ENCODE results near the gene ZMYND8.
"Not testable (repeated sequence)": the region's sequence is repeated elsewhere in the genome, so short reads cannot be mapped to it uniquely, and the experiment has no call there.

Gene ZMYND8

DNA sequence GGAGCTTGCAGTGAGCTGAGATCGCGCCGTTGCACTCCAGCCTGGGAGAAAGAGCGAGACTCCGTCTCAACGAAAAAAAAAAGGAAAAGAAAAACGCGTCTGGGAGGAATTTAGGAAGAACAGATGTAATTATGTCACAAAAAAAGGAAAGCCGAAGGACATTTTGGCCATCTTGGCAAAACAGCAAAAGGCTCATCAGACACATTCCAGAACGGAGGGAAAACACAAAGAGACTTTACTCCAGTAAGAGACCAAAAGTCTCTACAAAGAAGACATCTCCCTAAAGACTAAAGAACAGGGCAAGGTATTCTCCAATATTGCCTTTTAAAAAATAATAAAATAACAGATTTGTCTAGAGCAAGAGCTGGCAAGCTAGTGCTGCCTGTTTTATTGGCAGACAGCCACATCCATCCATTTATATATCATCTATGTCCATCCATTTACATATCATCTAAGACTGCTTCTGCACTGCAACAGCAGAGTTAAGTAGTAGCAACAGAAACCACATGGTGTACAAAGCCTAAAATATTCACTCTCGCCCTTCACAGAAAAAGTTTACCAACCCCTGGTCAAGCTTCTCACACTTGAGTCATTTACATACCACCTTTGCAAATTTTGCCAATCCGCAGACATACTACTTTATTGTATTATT is 133.9 kb downstream of the ZMYND8 start:
- FAIRE-seq = no peak

DNA sequence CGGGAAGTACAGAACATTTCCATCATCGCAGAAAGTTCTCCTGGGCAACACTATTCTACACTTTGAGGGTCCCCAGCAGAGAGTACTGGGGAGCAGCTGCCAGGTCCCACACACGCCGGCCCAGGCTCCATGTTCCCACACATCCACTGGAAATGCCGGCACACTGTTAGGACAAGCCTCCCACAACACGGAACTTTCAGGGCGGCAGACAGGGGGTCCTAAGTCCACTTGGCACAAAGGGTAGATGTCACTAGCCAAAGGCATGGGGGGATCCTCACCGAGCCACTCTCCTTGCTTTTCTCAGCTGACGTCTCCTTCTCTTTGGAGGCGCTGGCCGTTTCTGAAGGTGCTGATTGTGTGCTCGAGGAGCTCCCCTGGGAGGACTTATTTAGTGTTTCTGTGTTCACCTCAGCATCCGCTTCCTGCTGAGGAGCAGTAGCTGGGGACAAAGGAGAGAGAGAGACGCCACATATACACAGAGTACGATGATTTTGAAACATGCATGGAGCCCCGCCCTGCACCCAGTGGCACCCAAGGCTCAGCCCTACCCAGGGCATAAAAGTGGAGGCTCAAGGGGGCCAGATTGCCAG is 135.4 kb downstream of the ZMYND8 start:
- no peak for FAIRE-seq

DNA sequence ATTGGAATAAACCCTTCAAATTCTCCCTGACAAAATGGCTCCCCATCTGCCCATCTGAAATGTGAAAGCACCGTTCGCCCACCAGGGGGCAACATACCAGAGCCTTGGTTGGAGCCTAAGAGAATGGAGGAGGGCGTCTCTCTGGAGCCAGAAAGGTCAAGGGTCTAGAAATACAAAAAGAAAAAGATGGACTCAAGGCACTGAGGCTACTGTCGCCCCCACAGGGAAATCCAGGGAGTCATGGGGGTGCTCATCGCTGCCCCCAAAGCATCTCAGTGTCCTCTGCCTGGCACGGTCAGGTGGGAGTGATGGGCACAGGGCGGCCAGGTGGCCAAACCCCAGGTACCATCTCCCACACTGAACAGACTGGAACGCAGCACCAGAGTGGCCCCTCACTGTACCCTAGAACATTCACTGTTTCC is 136.3 kb downstream of the ZMYND8 start:
- no peak for FAIRE-seq

DNA sequence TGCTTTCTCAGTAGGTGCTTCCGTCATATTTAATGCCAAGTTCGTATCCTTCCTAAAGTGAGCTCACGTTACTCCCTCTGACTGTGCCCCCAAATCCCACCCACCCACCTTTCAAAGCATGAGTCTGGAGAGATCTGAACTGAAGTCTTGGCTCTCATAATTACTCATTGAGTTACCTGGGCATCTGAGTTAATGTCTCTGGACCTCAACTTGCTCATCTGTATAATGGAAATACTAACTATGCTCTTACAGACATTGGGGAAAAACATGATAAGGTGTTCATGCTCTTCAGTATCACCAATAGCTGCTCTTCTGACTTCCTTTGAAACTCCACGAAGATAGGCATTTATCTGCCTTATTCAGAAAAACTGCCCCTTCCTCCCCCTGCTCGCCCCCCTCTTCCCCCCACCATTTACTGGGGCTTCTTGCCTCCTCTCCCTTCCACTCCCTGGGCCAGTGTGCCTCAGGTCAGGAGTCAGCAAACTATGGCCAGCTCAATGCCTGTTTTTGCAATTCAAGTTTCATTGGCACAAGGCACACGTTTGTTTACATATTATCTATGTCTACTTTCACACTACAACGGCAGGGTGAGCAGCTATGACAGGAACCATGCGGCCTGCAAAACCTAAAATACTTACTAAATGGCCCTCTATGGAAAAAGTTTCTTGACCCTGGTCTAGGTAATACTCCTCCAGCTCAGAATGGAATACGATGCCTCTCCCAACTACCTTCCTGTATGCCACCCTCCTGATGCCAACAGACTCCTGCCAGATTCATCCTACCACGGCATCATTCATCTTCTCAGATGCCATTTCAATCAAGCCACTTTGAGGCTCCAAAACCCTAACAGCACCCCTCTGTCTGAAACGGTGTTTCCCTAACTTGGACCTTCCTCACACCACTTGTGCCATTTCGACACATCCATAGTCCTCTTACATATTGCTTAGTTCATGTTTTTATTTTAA is 138.7 kb downstream of the ZMYND8 start:
- no peak for FAIRE-seq

DNA sequence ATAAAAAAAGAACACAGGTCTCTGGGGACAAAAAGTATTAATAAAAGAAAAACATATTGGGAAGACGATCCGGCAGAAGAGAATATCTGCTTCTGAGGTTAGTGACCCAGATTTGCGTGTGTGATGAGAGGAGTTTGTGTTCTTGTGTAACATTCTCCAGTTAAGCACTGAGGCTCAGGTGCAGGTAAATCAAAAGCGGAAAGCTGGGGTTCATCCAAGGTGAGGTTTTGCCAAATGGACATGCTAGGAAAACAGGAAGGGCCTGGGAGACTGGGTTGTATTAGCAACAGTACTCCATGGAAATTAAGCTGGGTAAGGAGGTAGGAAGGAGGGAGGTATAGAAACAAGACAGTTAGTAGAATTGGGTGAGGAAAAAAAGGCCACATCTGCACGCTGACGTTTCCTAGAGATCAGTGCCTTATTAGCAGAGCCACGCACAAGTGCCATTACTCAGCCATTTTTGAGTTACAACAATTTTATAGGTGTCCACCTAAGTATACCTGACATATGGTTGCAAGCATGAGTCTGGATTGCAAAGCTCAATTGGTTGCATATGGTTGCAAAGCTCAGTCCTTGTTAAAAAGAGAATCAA is 139.6 kb downstream of the ZMYND8 start:
- no peak for FAIRE-seq

DNA sequence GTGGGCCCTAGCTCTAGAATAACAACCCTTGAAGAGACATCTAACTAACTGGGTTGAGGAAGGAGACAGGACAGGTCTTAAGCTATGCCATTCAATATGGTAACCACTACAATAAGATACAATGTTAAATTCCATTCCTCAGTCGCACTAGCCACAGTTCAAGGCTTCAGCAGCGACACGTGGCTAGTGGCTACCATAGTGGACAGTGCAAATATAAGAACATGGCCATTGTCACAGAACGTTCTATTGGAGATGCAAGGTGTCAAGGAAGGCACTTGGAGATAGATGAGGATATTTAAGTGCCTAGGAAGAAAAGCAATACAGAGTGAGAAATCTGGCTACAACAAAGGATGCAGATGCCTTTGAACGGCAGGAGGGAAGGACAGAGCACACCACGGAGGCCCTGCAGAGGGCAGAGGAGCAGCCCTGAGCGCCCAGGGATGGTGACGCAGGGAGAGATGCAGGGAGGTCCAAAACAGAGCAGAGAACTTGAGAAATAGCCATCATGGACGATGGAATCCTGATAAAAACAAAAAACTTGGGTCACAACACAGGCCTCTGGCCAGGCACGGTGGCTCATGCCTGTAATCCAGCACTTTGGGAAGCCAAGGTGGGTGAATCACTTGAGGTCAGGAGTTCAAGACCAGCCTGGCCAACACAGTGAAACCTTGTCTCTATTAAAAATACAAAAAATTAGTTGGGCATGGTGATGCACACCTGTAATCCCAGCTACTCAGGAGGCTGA is 140.7 kb downstream of the ZMYND8 start:
- no peak for FAIRE-seq

DNA sequence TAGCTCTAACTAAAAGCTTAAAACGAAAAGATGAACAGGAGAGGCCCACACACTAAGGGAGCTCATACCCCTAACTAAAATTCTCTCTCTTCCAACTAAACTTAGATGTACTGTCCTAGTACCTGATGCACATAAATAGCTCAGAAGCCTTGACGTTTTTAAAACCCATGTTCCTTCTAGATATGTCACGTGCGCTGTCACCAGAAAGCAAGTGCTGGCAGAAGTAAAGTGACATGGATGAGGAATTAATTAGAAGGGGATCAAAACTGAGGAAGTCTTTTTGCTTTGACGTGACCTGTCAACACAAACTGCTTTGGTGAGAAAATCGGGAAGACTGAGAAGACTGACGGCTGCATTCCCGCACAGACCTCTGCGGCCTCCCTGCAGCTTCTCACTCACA is 142.5 kb downstream of the ZMYND8 start:
- no peak for FAIRE-seq

DNA sequence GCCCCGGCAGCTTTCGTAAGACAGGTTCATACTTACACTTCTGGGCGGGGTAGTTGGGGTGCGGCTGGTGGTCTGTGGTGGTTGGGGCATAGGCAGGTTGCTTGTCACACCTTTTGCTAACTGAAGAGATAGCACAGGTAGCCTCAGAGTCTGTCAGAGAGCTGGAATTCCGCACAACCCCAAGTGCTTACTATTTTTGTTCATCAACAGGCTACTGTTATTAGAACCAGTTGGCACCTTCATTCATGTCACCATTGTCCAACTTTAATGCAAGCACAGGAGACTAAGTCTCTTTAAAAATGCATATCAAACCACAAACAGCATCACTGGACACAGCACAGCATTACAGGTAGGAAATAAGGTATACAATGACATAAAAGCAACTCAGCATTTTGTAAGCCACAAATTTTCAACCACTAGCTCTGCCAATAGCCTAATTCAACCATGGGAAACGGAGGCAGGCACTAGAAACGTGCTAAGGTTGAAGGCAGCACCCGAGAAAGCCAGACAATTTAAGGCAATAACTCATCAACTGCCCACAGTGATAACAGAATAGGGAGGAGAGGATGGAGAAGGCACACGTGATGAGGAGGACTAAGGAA is 143.8 kb downstream of the ZMYND8 start:
- FAIRE-seq = no peak

DNA sequence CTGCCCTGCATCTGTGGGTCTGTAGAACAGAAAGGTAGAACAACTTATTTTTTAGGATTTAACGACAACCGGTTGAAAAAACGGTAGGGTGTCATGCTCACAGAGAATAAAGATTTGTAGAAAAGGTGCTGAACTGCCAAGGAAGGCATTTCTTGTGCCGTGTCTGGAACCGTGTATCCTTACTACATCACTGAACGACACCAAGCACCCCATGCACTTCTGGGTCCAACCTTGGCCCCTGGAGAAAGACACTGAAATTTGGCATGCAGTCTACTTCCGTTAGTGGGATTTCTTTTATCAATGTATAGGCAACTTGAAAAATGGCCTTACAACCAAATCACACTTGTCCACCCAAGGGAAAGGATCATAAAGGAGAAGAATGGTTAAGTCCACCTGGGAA is 145.5 kb downstream of the ZMYND8 start:
- FAIRE-seq = no peak

DNA sequence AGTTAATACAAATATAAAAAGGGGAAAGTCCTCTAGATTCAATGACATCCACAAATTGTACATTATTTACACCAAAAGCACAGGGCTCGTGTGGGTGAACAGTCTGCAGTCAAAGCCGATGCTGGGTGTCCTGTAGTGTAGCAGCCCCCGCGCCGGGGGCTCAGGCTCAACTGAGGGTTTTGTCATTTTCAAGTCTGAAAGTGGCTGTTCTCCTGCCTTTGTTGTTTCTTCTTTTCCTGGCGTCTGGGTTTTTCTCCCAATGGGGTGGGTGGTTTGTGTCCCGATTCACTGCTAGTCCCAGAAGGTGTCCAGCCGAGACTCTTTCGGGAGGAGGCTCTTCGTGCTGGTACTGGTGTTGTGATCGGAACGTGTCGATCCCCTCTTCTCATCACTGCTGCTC is 146.0 kb downstream of the ZMYND8 start:
- no peak for FAIRE-seq

DNA sequence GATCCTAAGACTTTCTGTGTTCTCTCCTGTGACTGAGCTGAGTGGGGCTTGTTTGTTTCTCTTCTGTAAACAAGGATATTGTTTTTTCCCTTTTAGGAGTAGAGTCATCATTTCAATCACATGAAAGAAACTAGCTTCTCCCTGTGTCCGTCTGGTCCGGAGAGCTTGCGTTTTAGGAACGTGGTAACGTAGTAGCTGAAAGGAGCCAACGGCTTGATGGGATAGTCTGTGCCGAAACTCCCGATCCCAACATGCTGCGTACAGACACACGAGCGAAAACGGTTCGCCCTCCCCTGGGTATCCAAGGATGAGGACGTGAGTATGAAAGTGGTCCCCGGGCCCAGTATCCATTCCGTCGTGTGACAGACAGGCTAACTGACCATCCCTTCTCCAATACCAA is 146.5 kb downstream of the ZMYND8 start:
- no peak for FAIRE-seq

DNA sequence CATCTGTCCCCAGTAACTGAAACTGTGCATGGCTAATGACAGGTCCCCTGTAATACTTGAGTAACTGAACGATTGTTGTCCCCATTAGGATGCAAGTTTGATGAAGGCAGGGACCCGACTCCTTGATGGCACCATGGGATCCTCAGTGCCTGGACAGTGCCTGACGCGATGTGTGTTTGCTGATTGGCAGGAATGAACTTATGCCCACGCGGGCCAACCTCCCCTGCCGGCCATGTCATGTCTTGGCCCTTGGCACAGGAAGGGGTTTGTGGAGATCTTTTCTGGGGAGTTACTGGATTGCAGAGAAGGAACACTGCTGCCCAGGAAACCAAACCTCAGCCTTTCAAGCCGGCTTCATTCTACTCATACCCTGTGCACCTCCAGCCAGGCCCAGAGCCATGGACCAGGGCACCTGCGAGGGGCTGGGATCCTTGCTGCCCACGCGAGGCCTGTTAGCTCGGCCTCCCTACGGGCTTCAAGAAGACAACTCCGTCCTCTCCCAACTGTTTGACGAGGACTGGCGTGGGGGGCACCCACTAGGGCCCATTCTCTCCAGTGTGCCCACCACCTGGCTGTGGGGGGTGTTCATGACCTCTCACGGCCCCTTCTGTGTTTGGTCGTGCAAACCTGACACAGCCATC is 147.8 kb downstream of the ZMYND8 start:
- no peak for FAIRE-seq

DNA sequence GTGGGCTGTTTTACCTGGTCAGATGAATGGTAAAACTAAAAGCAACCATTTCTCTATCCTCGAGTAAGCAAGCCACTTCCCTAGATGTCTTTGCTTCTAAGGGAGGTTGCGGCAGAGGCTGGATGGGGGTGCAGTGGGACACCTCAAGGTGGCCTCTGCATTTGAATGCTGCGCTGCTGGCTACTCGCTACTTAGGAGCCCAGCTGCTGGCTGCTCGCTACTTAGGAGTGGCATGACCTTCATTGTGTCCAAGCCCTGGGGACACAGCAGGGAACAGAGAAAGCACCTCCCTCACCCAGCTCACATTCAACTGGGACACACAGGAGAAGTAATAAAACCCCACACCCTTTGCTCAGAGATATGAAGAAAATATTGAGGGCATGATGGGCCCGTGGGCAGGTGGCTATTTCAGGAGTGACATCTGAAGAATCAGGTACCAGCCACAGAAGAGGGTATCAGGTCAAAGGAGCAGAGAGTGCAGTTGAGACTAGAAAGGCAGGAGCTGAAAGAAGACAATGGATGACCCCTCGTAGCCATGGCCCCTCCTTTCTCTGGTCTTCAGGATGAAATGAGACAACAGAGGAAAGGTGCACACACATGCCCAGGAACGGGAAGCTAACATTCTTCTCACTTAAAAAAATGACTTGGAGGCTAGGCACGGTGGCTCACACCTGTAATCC is 149.4 kb downstream of the ZMYND8 start:
- no peak for FAIRE-seq

DNA sequence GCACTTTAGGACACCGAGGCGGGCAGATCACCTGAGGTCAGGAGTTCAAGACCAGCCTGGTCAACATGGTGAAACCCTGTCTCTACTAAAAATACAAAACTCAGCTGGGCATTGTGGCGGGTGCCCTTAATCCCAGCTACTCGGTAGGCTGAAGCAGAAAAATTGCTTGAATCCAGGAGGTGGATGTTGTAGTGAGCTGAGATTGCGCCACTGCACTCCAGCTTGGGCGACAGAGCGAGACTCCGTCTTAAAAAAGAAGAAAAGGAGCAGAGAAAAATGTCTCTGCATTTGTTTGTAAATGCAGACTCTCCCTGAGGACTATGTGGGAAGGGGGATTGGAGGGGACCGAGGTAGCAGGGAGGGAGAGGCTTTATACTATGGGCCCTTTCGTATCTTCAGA is 149.9 kb downstream of the ZMYND8 start:
- FAIRE-seq = not testable (repeated sequence)

DNA sequence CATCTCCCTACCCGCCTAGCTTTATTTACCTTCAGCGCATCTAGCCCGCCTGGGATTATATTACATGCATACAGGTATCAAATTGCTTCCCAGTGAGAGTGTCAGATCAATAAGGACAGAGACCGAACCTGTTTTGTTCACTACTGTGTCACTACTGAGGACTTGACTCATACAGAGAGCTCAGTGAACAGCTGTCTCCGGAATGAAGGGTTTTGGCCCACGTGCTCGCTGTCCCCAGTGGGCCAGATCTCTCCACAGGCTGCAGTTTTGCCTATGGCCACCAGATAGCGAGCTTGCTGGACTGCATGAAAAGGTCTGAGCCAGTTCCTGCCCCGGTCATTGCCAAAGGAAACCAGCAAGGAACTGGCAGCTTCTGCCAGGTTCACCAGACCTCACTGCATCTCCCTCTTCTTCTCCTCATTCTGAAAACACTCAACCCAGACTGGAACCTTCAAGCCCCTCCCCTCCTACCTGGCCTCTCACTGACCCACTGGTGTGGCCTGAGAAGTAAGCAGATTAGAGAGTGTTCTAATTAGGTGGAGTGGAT is 150.8 kb downstream of the ZMYND8 start:
- FAIRE-seq = no peak

DNA sequence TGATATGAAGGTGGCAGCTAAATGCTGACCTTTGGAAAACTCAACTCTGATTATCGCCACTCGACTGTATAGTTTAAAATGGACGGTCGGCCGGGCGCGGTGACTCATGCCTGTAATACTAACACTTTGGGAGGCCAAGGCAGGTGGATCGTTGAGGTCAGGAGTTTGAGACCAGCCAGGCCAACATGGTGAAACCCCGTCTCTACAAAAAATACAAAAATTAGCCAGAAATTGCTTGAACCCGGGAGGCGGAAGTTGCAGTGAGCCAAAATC is 151.7 kb downstream of the ZMYND8 start:
- not testable (repeated sequence) for FAIRE-seq

DNA sequence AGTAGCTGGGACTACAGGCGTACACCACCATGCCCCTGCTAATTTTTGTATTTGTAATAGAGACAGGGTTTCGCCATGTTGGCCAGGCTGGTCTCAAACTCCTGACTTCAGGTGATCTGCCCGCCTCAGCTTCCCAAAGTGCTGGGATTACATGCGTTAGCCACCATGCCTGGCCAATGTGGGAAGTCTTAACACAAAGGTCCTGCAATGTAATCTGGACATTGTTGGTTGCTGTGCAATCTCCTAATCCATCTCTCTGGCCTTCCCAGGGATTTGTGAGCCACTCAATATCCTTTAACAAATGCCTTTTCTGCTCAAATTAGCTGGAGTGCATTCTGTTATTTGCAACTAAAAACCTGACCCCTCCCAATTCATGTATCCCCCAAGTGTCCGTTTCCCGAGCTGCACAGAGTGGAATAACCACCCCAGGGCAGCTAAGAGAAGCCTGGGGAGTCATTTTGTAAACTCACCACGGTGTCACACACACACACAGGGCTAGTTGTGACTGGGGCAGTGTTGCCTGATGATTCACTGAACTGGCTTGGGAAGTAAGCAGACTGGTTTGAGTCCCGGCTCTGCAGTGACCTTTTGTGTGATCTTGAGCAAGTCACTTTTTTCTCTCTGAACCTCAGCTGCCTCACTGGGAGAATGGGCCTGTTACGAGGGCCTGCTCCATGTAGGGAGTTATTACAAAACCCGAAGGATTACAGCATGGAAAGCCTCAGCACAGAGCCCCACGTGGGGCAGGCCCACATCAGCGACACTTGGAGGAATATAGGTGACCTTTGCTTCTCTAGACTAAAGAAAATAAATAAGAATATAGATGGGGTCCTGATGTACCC is 152.3 kb downstream of the ZMYND8 start:
- no peak for FAIRE-seq

DNA sequence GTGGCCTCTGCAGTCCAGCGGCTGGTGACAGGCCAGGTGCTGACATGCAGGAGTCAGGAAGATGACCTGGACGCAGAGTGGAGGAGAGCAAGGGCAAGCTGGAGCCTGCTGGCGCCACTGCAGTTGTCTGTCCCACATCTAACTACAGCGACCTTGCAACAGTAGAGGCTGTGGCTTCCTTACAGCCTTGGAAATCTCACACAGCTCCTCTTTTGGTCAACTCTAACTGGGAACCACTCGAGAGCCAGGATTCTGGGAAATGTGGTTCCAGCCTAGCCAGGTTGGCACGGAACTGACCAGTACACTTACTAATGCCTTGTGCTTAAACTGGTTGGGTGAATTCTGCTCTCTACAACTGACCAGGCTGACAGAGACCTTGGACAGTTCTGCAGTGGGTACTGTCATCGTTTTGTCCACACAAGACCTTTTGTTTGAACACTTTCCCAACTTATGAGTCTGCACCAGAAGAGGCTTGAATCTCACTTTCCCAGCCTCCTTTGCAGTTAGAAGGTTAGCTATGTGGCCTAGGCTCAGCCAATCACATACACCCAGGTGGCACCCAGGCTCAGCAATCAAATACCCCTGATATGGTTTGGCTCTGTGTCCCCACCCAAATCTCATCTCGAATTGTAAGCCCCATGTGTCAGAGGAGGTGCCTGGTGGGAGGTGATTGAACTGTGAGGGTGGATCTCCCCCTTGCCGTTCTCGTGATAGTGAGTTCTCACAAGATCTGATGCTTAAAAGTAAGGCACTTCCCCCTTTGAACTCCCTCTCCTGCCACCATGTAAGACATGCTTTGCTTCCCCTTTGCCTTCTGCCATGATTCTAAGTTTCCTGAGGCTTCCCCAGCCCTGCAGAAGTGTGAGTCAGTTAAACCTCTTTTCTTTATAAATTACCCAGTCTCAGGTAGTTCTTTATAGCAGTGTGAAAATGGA is 153.5 kb downstream of the ZMYND8 start:
- FAIRE-seq = no peak

All from endometrium (tissue), 2 donors.